K562 (cell line): ENCODE measurements around the gene EIF3I. TPM values are rescaled to one million over a fixed set of nuclear protein-coding genes. Genes with fewer than 3 reads are reported as not detected.

Experiments used
- ATAC-seq: fragments of 200-7000 bp; cut with Tn5 transposase; 3 replicates; pipeline ENCODE4 v1.9.1; 2020; ENCODE audit warnings: moderate library complexity
- BruUV-seq: library from RNA; stranded (reverse); fragments of 400-500 nt; replicated peaks from 2 replicates; lab custom pipeline; 2021; lab: Mats Ljungman, UMichigan
- CTCF ChIA-PET: fragments of 300-600 bp; formaldehyde crosslinking; extraction: SDS; loops from one replicate; lab custom pipeline; 2021; ENCODE audit warnings: low intra/inter-chr PET ratio; lab: Yijun Ruan, JAX
- POLR2A ChIA-PET: fragments of 300-600, 350-650 bp; sonication (Branson Sonifier 250); formaldehyde crosslinking; extraction: SDS; loops from one replicate; lab custom pipeline; 2021; ENCODE audit warnings: antibody characterized with exemption, inconsistent platforms; lab: Yijun Ruan, JAX
- DNase-seq, 4 experiments: peaks; one replicate each; pipeline versions ENCODE4 v3.0.0 to v3.0.0-alpha.2; 2011 to 2018; ENCODE audit warnings: low spot score in 3 of 4, mixed read lengths in 3 of 4; ENCODE audit errors: extremely low read depth in 1 of 4
- FAIRE-seq: peaks from 2 replicates; lab custom pipeline; 2011; peaks lifted over from hg19 to GRCh38; lab: Jason Lieb, UNC
- H2AFZ ChIP-seq: 2 replicates; pipeline ENCODE4 v1.6.0; 2011; ENCODE audit warnings: low read depth, low read length, control low read depth, inconsistent platforms
- H3K27ac ChIP-seq: fragments of 200-600 bp; 3 replicates; pipeline ENCODE4 v1.8.0; 2011; ENCODE audit warnings: low read depth, mild to moderate bottlenecking, control low read depth, inconsistent platforms, low read length, moderate library complexity, mixed read lengths; ENCODE audit errors: extremely low read depth
- H3K27me3 ChIP-seq, 2 experiments: fragments of 300-600 bp in 1 of 2; 2 replicates in 1 of 2; 3 replicates in 1 of 2; pipeline versions ENCODE4 v1.6.0 to v1.8.0; 2011; ENCODE audit warnings: inconsistent platforms in 2 of 2, low read length in 2 of 2, mild to moderate bottlenecking in 1 of 2, mixed read lengths in 1 of 2, moderate library complexity in 1 of 2; ENCODE audit not compliant: control insufficient read depth in 2 of 2, insufficient read depth in 2 of 2
- H3K36me3 ChIP-seq: fragments of 300-600 bp; 3 replicates; pipeline ENCODE4 v1.8.0; 2011; ENCODE audit warnings: mild to moderate bottlenecking, low read length, inconsistent platforms; ENCODE audit not compliant: control insufficient read depth, insufficient read depth
- H3K4me1 ChIP-seq, 2 experiments: fragments of 200-600 bp in 1 of 2; replicated peaks in 1 of 2; 2 replicates in 1 of 2; 3 replicates in 1 of 2; pipeline versions ENCODE4 v1.5.1 to v1.8.0; 2011; ENCODE audit warnings: inconsistent platforms in 2 of 2, low read length in 2 of 2, mild to moderate bottlenecking in 1 of 2, mixed read lengths in 1 of 2, moderate library complexity in 1 of 2; ENCODE audit not compliant: control insufficient read depth in 2 of 2, insufficient read depth in 2 of 2
- H3K4me2 ChIP-seq: 2 replicates; pipeline ENCODE4 v1.6.1; 2011; ENCODE audit warnings: low read length, control low read depth, inconsistent platforms, mixed read lengths; ENCODE audit not compliant: insufficient read depth
- H3K4me3 ChIP-seq: fragments of 200-600 bp; sonication (generic), shearing (Covaris generic); 2 replicates; pipeline ENCODE4 v1.5.1; 2016; ENCODE audit warnings: control low read depth, inconsistent platforms
- H3K79me2 ChIP-seq: fragments of 200-600 bp; 3 replicates; pipeline ENCODE4 v1.8.0; 2011; ENCODE audit warnings: low read length, inconsistent platforms; ENCODE audit not compliant: control insufficient read depth, insufficient read depth
- H3K9ac ChIP-seq, 2 experiments: 2 replicates each; pipeline versions ENCODE4 v1.6.0 to v1.6.1; 2011; ENCODE audit warnings: low read depth in 2 of 2, low read length in 2 of 2, control low read depth in 1 of 2, inconsistent platforms in 1 of 2, mild to moderate bottlenecking in 1 of 2, mixed read lengths in 1 of 2; ENCODE audit not compliant: insufficient read depth in 1 of 2
- H3K9me1 ChIP-seq: one replicate; pipeline ENCODE4 v1.6.0; 2011; ENCODE audit warnings: inconsistent platforms, mild to moderate bottlenecking, low read length, moderate library complexity; ENCODE audit not compliant: control insufficient read depth, insufficient read depth
- H3K9me3 ChIP-seq: replicated peaks from 2 replicates; pipeline ENCODE4 v1.5.1; 2011; ENCODE audit warnings: low read depth, low read length, inconsistent platforms; ENCODE audit not compliant: control insufficient read depth, insufficient read depth
- H4K20me1 ChIP-seq: replicated peaks from 2 replicates; pipeline ENCODE4 v1.6.1; 2011; ENCODE audit warnings: low read length, inconsistent platforms, mixed read lengths; ENCODE audit not compliant: control insufficient read depth, insufficient read depth
- BRD9 ChIP-seq: fragments of 450-650 bp; IDR thresholded peaks from 2 replicates; pipeline ENCODE4 v1.6.1; 2018; ENCODE audit warnings: low read depth; ENCODE audit not compliant: partially characterized antibody
- CBFA2T2 ChIP-seq: fragments of 450-650 bp; conservative IDR thresholded peaks from 2 replicates; pipeline ENCODE4 v1.6.1; 2017; ENCODE audit warnings: mild to moderate bottlenecking
- CBX1 ChIP-seq: sonication (generic); IDR thresholded peaks from 2 replicates; pipeline ENCODE4 v1.6.1; 2016; ENCODE audit warnings: antibody characterized with exemption, low read depth, mild to moderate bottlenecking
- CEBPZ ChIP-seq: fragments of 150-350 bp; IDR thresholded peaks from 2 replicates; pipeline ENCODE4 v1.6.1; 2014; ENCODE audit warnings: low read depth, mild to moderate bottlenecking, low read length, borderline replicate concordance
- DMBX1 ChIP-seq: fragments of 250-450 bp; sonication (Bioruptor Pico); IDR thresholded peaks from 2 replicates; pipeline ENCODE4 v1.8.0; 2022; ENCODE audit warnings: inconsistent platforms, mild to moderate bottlenecking, moderate library complexity, borderline replicate concordance
- HOMEZ ChIP-seq: fragments of 250-450 bp; sonication (Bioruptor Pico); IDR thresholded peaks from 2 replicates; pipeline ENCODE4 v1.4.0; 2020; ENCODE audit warnings: mild to moderate bottlenecking, moderate library complexity
- LCOR ChIP-seq: sonication (generic); formaldehyde crosslinking; IDR thresholded peaks from 2 replicates; pipeline ENCODE4 v1.8.0; 2022; ENCODE audit warnings: mild to moderate bottlenecking, missing genetic modification reagents
- MAFK ChIP-seq: IDR thresholded peaks from 2 replicates; pipeline ENCODE4 v1.6.1; 2011; ENCODE audit warnings: low read length, improper control_type of control experiment
- RBM22 ChIP-seq: fragments of 200-400 bp; formaldehyde crosslinking; IDR thresholded peaks from 2 replicates; pipeline ENCODE4 v1.6.1; 2018; ENCODE audit warnings: low read length, low read depth; ENCODE audit not compliant: poor library complexity, severe bottlenecking
- SIN3B ChIP-seq: fragments of 450-650 bp; IDR thresholded peaks from 2 replicates; pipeline ENCODE4 v1.6.1; 2017; ENCODE audit warnings: low read depth, mild to moderate bottlenecking, moderate library complexity
- SMAD2 ChIP-seq: fragments of 150-350 bp; IDR thresholded peaks from 2 replicates; pipeline ENCODE4 v1.6.1; 2014; ENCODE audit warnings: low read depth, mild to moderate bottlenecking, low read length
- SMARCA4 ChIP-seq: fragments of 450-650 bp; IDR thresholded peaks from 2 replicates; pipeline ENCODE4 v1.6.1; 2016
- SRF ChIP-seq, 2 experiments: fragments of 250-450, 450-650 bp in 1 of 2; sonication (Bioruptor Pico) in 1 of 2; sonication (generic) in 1 of 2; formaldehyde crosslinking; IDR thresholded peaks; 2 replicates each; pipeline versions ENCODE4 v1.5.0 to v1.5.1; 2020 to 2022; ENCODE audit warnings: mild to moderate bottlenecking in 1 of 2, missing genetic modification reagents in 1 of 2
- TCF7 ChIP-seq: sonication (generic); IDR thresholded peaks from 2 replicates; pipeline ENCODE4 v1.6.1; 2016; ENCODE audit warnings: antibody characterized with exemption, borderline replicate concordance
- ZNF354B ChIP-seq: fragments of 250-450 bp; sonication (Bioruptor Pico); IDR thresholded peaks from 2 replicates; pipeline ENCODE4 v1.4.0; 2020
- ZNF57 ChIP-seq: fragments of 450-650 bp; formaldehyde crosslinking; IDR thresholded peaks from 2 replicates; pipeline ENCODE4 v1.4.0; 2020; ENCODE audit warnings: mild to moderate bottlenecking, moderate library complexity
- WGBS: fragments of 100-300 bp; shearing (Covaris generic); methylation state at CpG from one replicate; pipeline ENCODE4 v1.1.6; 2016; ENCODE audit warnings: low coverage, mixed read lengths; ENCODE audit not compliant: insufficient coverage; ENCODE audit errors: missing lambda C conversion rate; 5-methylcytosine and 5-hydroxymethylcytosine counted together
- in situ Hi-C: fragments of 300-500 bp; cut with MboI; formaldehyde crosslinking; loops from 4 replicates; pipeline ENCODE4 v1.15.0; 2018; ENCODE audit warnings: inconsistent platforms, mixed read lengths
- intact Hi-C: fragments of 100-400 bp; cut with micrococcal nuclease; formaldehyde crosslinking; loops from 2 replicates; pipeline ENCODE4 v1.14.2; 2022
- polyA plus RNA-seq, 8 experiments: library from polyadenylated mRNA; depleted of rRNA in 4 of 8; stranded (reverse) in 5 of 8; unstranded in 3 of 8; fragments of >200 nt; fragmentation: Nextera tagmentation in 2 of 8; fragmentation: Illumina TruSeq in 1 of 8; extraction: Ambion mirVana in 2 of 8; extraction: Trizol in 1 of 8; gene quantifications; 2 replicates each; pipeline versions ENCODE4 v1.2.1 to v1.2.3, GENCODE V29; 2011 to 2014; ENCODE audit warnings: inconsistent platforms in 1 of 8, missing spikeins in 1 of 8
- total RNA-seq, 7 experiments: library from RNA; depleted of rRNA in 6 of 7; stranded (reverse); fragments of >200 nt in 6 of 7; fragmentation: Illumina TruSeq in 2 of 7; extraction: Trizol in 2 of 7; gene quantifications; 2 replicates each; pipeline versions ENCODE4 v1.2.1 to v1.2.3, GENCODE V29; 2011 to 2021; ENCODE audit warnings: low replicate concordance in 1 of 7
- TF ChIP-seq, protein P1 (sequence below): fragments of 450-650 bp; IDR thresholded peaks from 2 replicates; pipeline ENCODE4 v1.6.1; 2016; ENCODE audit warnings: missing biosample characterization, missing genetic modification characterization
- TF ChIP-seq, protein P2 (sequence below): sonication (generic); formaldehyde crosslinking; IDR thresholded peaks from 2 replicates; pipeline ENCODE4 v1.8.0; 2022; ENCODE audit warnings: missing genetic modification reagents, mild to moderate bottlenecking, moderate library complexity, borderline replicate concordance

The EIF3I gene
- total and polyA plus RNA-seq, 9 of the 15 experiments (the other 6 are each of a cell fraction or from before 2014, with no cell fraction given): 414 to 1,526 (median 635) TPM

DNA sequence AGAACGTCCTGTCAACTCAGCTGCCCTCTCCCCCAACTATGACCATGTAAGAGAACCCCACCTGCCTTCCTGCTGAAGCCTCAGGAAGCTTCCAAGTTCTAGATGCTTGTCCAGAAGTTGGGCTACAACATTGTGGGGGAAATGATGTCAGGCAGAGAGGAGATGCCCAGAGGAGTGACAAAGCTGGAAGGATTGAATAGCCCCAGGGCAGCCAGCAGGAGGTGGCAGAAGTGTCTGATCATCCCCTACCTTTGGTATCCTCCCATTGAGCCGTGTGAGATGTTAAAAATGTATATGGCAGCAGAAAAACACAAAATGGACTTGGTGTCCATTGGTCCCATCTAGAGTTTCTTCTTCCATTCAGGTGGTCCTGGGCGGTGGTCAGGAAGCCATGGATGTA lies 6.6 kb downstream of the EIF3I start:
- ChIA-PET POLR2A (interaction anchor here (0.6 to 6.5 kb wide), 8 partner anchors 7 to 107 kb away, joined by 3 to 40 read pairs (median 4); partner anchors contain the start of gene MARCKSL1), CTCF (no interaction called here)
- in situ Hi-C loops (no loop called here), intact Hi-C loops (no loop called here)
- Histone ChIP-seq H3K4me1 (peaks cover 3% of the 10 kb centered on the region in 2 experiments; a peak in 3 of 5 replicates), H3K27ac (no peak overlapping the region), H3K9me1 (no peaks in the 10 kb centered on the region), H3K9me3 (no peaks in the 10 kb centered on the region), H3K4me2 (no peak overlapping the region), H2AFZ (no peak overlapping the region), H3K27me3 (no peaks in the 10 kb centered on the region), H3K79me2 (peaks cover 16% of the 10 kb centered on the region), H4K20me1 (no peaks in the 10 kb centered on the region), H3K36me3 (peaks cover 85% of the 10 kb centered on the region), H3K9ac (no peak overlapping the region), H3K4me3 (no peak overlapping the region)
- BruUV-seq: no TSS peak
- DNase-seq (no peak), FAIRE-seq (no peak), ATAC-seq (no peak)
- WGBS: 98% methylated on average over 3 of the region's 3 CpGs
- TF ChIP-seq CEBPZ (no peak), CBFA2T2 (no peak), ZNF57 (CRISPR knock-in tag) (no peak), SMARCA4 (no peak), CBX1 (no peak), DMBX1 (CRISPR knock-in tag) (no peak), HOMEZ (CRISPR knock-in tag) (no peak), ZNF354B (CRISPR knock-in tag) (no peak), TCF7 (no peak), SMAD2 (no peak), SRF (CRISPR knock-in tag; IDR thresholded peaks at IDR 0.05) (no peak), SIN3B (no peak), LCOR (no peak), BRD9 (no peak), MAFK (no peak), RBM22 (no peak)
- TF ChIP-seq, protein P1, sequence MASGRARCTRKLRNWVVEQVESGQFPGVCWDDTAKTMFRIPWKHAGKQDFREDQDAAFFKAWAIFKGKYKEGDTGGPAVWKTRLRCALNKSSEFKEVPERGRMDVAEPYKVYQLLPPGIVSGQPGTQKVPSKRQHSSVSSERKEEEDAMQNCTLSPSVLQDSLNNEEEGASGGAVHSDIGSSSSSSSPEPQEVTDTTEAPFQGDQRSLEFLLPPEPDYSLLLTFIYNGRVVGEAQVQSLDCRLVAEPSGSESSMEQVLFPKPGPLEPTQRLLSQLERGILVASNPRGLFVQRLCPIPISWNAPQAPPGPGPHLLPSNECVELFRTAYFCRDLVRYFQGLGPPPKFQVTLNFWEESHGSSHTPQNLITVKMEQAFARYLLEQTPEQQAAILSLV: no peak
- TF ChIP-seq, protein P2, sequence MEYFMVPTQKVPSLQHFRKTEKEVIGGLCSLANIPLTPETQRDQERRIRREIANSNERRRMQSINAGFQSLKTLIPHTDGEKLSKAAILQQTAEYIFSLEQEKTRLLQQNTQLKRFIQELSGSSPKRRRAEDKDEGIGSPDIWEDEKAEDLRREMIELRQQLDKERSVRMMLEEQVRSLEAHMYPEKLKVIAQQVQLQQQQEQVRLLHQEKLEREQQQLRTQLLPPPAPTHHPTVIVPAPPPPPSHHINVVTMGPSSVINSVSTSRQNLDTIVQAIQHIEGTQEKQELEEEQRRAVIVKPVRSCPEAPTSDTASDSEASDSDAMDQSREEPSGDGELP (CRISPR knock-in tag): no peak
